Measurements from ENCODE around the gene TMOD1.
"Not testable (repeated sequence)": the region's sequence is repeated elsewhere in the genome, so short reads cannot be mapped to it uniquely, and the experiment has no call there.

TMOD1 gene

DNA sequence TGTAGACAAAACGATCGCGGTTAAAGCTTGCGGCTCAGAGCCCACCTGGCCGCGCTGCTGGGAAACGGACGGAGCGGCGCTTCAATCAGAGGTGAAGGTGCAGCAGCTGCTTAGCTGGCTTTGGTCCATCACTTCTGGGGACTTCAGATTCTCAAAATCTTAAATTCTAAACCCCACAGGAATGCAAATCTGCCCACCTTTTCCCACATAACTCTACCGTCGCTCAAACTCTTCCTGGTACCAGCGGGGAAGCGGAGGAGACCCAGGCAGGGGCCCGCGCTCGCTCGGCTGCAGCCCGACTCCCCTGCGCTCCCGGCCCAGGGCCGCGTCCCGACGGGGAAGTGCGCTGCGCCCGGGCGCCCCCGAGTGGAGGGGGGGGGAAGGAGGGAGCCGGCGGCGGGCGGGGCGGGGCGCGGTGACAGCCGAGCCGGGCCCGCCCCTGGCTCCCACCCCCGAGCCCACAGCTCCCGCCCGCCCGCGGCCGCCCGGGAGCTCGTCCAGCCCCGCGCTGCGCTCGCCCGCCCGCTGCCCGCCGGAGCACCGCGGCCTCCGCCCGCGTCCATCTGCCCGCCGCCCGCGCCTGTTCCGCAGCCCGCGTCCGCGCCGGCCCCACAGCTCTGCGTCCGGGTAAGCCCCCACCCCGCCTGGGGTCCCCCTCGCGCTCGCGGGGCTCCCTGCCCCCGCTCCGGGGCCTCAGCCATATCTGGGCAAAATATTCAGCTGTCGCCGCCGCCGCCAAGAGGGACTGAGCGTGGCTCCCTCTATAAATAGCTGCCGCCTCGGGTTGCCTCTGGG, at the start of gene TMOD1:
TMOD1 (plus strand) TSS at position 490 of the 795 bp plus-strand sequence. CDS start 22,523 bp downstream, outside the sequence.
- peak; percentile 9 for DNase-seq (ENCODE audit: low read depth)

DNA sequence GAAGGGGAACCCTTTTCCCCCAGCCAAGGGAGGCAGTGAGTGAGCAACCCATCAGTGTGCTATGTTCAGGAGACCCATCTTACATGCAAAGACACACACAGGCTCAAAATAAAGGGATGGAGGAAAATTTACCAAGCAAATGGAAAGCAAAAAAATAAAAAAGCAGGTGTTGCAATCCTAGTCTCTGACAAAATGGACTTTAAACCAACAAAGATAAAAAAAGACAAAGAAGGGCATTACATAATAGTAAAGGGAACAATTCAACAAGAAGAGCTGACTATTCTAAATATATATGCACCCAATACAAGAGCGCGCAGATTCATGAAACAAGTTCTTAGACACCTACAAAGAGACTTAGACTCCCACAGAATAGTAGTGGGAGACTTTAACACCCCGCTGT, 47.9 kb upstream of the TMOD1 start:
- DNase-seq (ENCODE audit: low read depth), result not testable (repeated sequence)

DNA sequence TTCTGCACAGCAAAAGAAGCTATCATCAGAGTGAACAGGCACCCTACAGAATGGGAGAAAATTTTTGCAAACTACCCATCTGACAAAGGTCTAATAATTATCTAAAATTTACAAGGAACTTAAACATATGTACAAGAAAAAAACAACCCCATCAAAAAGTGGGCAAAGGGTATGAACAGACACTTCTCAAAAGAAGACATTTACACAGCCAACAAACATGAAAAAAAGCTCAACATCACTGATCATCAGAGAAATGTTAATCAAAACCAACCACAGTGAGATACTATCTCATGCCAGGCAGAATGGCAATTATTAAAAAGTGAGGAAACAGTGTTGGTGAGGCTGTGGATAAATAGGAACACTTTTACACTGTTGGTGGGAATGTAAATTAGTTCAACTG, 44.6 kb upstream of the TMOD1 start:
- DNase-seq (ENCODE audit: low read depth), result not testable (repeated sequence)

DNA sequence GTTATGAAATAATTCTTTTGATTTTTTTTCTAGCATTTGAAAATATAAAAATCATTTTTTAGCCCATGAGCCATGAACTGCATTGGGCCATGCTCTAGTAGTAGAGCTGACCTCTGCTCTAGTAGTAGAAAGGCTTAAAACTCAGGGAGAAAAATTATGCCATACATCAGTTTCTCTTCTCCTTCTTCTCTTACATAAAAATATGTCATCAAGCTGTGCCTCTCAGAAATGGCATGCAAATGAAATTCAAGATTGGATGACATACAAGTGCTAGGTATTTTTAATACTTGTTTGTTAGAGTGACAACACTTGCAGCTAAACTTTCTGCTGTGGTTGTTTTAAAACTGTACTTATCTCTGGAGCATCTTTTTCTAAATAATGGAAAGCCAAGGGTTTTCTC, 42.1 kb upstream of the TMOD1 start:
- no peak for DNase-seq (ENCODE audit: low read depth)

DNA sequence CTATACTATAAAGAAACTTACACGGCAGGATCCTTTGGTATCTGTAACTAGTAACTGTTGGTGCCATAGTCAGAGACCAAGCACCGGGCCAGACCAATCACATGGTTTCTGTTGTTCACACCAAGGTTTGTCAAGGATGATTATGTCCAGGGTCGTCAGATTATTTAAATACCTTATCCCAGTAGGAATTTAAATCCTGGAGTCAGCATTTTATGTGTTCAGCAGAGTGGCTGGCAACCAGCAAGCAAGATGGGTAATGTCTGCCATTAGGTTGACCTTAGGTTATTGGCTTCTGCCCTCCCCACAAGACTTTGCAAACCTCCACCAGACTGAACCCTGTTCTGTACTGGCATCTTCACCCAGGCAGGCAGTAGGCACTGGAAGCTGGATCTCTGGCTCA, 39.3 kb upstream of the TMOD1 start:
- no peak for DNase-seq (ENCODE audit: low read depth)

DNA sequence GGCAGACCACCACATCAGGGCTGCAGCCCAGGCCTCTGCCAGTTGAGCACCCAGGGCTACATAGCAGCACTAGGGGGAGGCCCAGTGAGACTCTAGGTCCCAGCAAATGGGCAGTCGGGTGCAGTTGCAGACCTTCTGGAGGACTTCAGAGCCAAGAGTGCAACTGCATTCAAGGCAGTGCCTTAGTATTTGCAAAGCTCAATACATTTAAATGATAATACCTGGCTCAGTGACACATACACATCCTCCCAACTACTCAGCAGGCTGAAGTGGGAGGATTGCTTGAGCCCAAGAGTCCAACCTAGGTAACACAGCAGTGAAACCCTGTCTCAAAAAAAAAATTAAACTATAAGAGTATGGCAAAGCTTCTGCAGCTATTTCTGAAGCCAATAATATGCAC, 38.6 kb upstream of the TMOD1 start:
- no peak for DNase-seq (ENCODE audit: low read depth)

DNA sequence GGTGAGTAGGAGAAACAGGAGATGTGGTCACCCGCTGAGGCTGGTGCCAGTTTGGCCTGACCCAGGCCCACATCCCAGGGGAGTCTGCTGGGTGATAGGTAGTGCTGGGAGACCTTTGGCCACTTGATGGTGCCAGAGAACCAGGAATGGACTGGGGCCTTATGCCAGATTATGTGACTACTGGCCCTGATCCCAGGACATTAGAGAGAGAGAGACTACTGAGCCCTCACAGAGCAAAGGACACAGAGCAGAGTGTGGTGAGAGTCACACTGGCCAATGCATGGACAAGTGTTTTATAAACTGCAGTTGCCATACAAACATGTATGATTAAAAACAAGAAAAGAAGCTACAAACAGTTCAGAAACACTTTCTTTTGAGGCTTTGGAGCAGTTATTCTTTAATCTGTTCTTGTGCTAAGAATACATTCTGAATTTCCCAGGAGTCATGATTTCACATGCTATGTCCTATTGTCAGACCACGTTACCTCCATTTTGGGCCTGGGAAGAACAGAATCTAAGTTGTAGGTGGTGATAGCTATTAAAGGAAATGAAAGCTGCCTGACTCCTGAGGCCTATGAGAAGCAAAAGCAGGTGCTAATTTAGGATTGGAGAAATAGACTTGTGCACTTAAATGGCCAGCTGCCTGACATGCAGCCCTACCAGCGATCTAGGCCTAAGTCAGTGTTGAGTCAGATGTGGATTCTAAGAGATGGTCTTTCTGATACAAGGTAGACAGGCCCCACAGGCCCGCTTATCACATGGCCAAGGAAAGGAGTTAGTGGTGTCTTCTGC, 32.6 kb upstream of the TMOD1 start:
- DNase-seq (ENCODE audit: low read depth), result no peak

DNA sequence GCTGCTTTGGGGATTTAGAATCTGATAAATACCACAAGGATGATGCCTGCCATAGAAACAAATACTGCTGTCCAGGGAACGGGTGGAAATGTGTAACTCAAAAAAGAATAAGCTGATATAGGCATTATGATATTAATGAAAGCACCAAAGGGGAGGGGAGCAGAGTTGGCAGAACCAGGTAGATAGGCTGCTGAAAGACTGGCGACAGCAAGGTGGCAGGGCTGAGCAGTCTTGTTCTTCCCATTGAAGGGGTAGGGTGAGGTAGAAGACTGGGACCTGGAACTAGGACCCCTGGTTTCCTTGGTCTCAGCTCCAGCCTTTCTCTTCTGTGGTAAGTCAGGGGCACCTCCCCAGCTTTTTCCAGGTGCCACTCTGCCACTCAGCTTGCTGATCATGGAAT, 31.4 kb upstream of the TMOD1 start:
- no peak for DNase-seq (ENCODE audit: low read depth)

DNA sequence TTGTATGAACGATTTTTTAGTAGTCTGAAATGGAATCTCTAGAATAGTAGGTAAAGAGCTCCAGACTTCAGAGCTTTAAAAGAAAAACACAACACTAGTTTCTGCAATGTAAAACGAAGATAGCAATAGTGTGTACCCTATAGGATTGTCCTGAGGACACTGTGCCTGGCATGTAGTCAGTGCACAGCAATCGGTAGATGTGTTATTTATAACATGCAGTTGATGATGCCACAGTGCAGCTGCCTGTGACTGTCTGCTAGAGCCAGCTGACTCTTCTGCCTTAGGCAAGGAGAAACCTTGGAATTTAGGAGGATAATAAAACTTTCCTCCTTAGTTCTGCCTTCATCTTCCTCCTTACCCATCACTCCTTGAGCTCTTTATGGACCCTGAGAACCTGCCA, 27.7 kb upstream of the TMOD1 start:
- no peak for DNase-seq (ENCODE audit: low read depth)

DNA sequence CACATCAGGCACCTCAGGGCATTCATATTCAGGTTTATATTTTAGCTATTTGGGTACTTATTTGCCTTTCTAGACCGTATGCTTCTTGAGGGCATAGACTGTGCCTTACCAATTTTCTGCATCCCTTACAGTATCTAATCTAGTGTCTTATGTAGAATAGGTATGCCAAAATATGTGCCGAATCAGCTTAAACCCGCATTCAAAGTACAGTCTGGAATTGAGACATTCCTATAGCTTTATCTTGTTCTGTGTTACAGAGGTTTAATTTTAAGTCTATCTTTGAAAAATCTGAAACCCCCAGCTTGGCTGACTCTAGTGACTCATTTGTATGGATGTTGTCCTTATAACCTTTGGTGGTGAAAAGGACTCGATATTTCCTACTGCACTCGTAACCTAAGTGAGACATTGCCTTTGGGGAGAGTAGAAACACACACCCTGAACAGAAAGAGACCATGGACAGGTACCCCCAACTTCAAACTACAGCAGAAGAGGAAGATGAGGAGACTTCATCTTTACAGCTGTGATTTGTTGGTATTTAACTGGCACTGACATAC, 27.0 kb upstream of the TMOD1 start:
- no peak for DNase-seq (ENCODE audit: low read depth)

DNA sequence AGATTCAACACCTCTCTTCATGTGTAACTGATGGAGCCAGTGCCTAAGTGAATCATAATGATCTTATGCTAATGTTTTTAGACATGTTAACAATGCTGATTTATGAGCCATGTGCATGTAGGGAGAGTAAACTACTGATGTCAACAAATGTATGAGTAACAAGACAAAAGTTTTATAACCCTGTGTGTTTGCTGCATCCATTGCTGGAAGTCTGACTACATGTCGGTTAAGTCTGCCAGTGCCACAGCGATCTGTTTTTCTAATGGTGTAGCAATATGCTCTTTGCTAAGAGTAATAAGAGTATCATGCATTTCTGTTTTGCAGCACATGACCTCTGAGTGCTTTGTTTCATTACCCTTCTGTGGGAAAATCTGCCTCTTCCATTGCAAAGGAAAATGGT, 26.4 kb upstream of the TMOD1 start:
- DNase-seq (ENCODE audit: low read depth), result no peak

DNA sequence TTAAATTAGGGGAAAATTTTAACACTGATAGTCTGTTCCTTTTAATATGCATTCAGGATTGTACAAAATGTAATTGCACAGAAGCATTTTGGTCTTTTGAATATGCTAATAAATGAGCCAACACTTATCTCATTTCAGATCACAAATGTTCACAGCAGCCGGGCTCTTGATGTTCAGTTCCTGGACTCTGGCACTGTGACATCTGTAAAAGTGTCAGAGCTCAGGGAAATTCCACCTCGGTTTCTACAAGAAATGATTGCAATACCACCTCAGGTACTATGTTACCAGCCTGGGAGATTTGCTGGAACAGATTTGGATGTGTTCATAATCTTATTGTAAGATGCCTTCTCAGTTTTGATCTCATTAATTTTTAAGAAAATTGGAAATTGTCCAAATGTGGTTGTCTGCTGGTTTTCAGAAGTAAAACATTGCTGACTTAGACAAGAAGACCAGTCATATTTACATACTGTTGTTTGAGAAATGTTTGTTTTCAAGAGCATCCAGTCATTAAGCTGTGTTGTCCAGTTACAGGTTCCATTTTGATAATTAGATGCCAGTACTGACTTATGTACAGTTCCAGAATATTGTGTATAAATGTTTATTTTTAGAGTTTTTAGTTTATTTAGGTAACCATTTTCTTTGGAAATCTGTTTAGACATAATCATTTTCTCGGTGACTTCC, 23.0 kb upstream of the TMOD1 start:
- DNase-seq (ENCODE audit: low read depth), result no peak

DNA sequence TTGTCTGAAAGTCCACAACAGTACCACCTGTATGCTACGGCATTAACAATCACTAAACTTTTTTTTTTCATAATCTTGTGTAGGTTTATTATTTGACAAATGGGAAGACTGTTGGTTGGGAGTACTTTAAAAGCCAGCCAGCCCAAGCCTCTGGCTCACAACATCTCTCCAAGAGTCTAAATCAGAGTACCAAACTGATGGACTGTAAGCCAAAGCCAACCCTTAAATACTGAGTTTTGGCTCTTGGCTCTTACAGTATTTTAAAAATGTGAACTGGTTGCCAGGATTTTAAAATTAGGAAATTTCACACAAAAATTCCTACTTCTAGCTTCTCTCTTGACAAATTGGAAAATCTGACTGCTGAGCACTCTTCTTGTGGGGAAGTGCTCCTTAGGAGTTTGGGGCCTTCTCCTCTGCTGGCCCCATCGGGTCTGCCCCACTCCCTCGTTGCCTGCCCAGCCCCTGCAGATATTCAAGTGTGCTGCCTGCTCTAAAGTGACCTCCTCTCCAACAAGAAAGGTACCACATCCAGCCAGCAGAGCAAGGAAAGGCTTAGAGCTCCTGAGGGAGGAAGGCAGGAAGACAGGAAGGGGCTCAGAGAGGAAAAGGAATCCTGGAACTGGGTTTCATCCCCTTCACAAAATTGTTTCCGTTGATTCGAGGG, 21.8 kb upstream of the TMOD1 start:
- no peak for DNase-seq (ENCODE audit: low read depth)

DNA sequence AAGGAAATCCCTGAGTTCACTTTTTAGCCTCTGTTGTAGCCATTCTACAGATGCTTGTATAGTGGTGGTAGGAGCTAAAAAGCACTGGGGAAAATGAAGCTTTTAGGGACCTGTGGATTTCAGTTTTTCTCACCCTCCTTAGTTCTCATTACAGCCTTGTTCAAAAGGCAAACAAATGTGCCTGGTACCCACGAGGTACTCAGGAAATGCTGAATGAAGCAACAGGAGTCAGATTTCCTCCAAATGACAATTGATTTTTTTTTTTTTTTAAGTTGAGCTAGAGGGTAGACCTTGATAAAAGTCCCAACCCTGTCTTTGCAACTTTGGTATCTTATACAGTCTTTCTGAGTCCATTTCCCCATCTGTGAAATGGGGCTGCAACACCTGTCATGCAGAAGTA, 21.3 kb upstream of the TMOD1 start:
- DNase-seq (ENCODE audit: low read depth), result no peak

DNA sequence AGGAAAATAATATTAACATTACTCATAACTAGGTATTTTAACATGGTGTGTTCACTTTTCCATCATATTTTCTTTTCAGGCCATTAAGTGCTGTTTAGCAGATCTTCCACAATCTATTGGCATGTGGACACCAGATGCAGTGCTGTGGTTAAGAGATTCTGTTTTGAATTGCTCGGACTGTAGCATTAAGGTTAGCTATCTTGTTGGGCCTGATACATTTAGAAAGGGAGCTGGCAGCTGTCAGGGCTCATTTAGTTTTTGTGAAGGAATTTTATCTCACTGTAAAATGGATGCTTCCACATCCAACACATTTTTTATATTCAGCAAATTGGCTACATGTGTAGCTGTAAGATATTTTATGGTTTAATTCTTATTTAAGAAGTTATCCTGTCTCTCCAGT, 20.7 kb upstream of the TMOD1 start:
- no peak for DNase-seq (ENCODE audit: low read depth)

DNA sequence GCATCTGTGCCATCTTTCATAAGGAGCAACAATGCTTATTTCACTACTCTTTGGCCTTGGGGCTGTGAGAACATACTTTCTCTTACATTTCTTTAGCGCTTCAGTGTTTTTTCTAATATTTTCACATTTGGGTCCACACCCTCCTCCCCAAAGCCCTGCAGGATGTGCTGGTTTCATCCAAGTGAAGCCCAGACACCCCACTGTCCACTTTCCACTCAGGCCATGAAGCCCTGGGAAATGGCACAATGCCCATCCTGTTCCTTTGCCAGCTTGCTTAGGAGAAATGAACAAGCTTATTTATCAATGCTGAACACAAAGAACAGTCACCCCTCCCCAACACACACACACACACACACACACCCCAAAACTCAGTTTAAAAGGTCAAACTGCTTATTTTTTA, 17.3 kb upstream of the TMOD1 start:
- DNase-seq (ENCODE audit: low read depth), result no peak

DNA sequence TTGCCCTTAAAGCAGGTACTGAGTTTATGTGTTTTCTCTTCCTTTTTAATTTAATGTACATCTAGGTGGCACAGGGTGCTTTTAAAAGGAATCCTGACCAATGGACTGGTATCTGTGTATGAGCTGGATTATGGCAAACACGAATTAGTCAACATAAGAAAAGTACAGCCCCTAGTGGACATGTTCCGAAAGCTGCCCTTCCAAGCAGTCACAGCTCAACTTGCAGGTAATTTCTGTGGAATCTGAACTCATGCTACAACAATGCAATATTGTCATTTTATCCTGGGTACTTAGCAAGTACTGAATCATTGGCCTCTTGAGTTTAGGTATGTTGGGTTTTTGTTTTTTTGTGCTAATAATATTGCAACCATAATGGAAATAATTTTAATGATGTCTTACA, 14.4 kb upstream of the TMOD1 start:
- DNase-seq (ENCODE audit: low read depth), result no peak

DNA sequence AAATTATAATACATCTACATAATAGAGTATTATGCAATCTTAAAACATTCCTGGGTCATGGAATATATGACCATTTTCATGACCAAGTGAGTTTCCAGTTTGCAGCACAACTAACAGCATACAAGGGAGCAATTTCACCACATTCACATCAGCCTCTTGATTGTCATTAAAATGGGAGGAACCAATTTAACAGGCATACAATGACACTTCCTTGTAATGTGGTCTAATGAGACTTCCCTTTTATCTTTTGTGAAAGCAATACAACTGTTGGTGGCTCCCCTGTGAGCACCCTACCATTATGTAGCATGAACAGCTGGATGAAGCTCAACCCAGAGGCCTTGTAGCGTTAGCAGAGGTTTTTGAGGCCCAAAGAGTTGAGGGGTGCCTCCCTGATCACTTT, 13.6 kb upstream of the TMOD1 start:
- DNase-seq (ENCODE audit: low read depth), result no peak

DNA sequence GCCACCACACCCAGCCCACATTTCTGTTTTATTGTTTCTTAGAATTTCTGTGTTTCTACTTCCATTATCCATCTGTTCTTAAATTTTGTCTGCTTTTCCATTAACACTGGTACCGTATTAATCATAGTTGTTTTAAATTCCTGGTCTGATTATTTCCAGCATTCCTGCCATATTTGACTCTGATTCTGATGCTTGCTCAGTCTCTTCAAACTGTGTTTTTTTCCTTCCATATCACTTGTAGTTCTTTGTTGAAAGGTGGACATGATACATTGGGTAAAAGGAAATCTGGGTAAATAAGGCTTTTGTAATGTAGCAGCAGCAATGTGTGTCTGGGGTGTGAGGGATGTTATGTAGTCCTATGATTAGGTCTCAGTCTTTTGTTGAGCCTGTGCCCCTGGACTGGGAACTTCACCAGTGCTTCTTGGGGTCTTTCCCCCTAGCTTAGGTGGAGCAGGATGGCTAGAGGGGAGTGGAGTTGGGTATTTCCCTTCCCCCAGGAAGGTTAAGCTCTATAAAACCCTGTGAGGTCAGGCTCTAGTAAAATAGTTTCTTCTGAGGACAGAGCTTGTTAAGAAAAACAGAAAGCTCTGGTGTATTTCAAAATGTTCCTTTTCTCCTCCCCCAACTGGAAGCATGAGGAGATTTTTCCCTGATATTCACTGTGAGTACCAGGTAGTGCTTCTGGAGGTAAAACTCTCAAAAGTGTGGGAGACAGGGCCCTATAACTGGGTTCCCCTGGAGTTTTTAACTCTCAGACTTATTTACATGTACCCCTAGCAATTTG, 10.1 kb upstream of the TMOD1 start:
- DNase-seq (ENCODE audit: low read depth), result no peak

DNA sequence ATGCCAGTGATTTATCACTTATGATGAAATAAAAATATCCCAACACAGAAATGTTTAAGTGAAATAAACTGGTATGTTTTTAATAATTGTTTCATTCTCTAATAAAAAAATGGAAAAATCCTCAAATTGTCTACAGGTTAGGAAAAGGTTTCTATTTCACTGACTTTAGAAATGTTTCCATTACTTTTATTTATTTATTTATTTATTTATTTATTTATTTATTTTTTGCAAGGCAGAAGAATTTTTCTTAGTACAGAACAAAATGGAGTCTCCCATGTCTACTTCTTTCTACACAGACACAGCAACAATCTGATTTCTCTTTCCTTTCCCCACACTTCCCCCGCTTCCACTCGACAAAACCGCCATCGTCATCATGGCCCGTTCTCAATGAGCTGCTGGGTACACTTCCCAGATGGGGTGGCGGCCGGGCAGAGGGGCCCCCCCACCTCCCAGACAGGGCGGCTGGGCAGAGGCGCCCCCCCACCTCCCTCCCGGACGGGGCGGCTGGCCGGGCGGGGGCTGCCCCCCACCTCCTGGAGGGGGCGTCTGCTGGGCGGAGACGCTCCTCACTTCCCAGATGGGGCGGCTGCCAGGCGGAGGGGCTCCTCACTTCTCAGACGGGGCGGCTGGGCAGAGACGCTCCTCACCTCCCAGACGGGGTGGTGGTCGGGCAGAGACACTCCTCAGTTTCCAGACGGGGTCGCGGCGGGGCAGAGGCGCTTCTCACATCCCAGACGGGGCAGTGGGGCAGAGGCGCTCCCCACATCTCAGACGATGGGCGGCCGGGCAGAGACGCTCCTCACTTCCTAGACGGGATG, 3.7 kb upstream of the TMOD1 start:
- DNase-seq (ENCODE audit: low read depth), result not testable (repeated sequence)
